NCI-H2029 (cell line): Measurements from ENCODE around the gene RASSF7.

Source experiments
- DNase-seq: peaks from one replicate; lab custom pipeline; 2025; lab: John Stamatoyannopoulos, UW

The RASSF7 gene

GRCh38 chr11:551596-551995 is 9.2 kb upstream of the RASSF7 start:
- DNase-seq = no peak

GRCh38 chr11:553083-553987 is 7.4 kb upstream of the RASSF7 start:
- no peak for DNase-seq

- no peak for DNase-seq
Observed at GRCh38 chr11:553988-554340, 6.8 kb upstream of the RASSF7 start.

GRCh38 chr11:554428-555226 is 6.1 kb upstream of the RASSF7 start:
- DNase-seq = peak; percentile 70

GRCh38 chr11:555227-555779 is 5.5 kb upstream of the RASSF7 start:
- DNase-seq = no peak

- no peak for DNase-seq
Observed at GRCh38 chr11:555780-556661, 4.7 kb upstream of the RASSF7 start.

- no peak for DNase-seq
Observed at GRCh38 chr11:556662-557256, 4.0 kb upstream of the RASSF7 start.

GRCh38 chr11:557328-558132 is 3.2 kb upstream of the RASSF7 start:
- no peak for DNase-seq

- DNase-seq = no peak
Observed at GRCh38 chr11:558503-558902, 2.3 kb upstream of the RASSF7 start.

GRCh38 chr11:559020-559620 is 1.6 kb upstream of the RASSF7 start:
- DNase-seq = no peak

GRCh38 chr11:559712-560304 is 962 bp upstream of the RASSF7 start:
- DNase-seq = no peak

- DNase-seq = peak; percentile 20
Observed at GRCh38 chr11:561148-562003, 606 bp downstream of the RASSF7 start.

GRCh38 chr11:562046-562645 is 1.4 kb downstream of the RASSF7 start:
- DNase-seq = no peak

GRCh38 chr11:563066-563811 is 2.5 kb downstream of the RASSF7 start:
- DNase-seq = no peak

- no peak for DNase-seq
Observed at GRCh38 chr11:563812-564578, 3.2 kb downstream of the RASSF7 start.

GRCh38 chr11:565921-566509 is 5.2 kb downstream of the RASSF7 start:
- DNase-seq = no peak
